ENCODE results near the gene CEP20.

Gene CEP20

DNA sequence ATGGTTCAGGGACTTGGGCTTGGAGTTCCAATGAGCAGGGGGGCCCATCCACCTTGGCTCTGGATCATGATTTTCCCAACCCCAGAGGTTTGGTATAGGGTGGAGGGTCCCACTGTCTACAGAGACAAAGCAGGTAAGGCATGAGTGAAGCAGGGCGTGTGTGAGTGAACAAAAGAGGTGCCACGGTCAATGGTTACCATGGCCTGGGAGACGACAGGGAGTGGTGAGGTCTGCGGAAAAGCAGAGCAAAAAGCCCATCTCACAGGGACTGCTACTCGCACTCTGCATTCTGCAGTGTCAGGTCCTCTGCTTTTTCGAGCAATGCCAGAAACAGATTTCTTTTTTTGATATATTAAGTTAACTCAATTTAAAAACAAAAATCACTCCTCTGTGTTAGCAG lies 56.2 kb downstream of the CEP20 start:
- no peak overlapping the region for H2AFZ ChIP-seq (ENCODE audit: low read depth)
- H3K27ac ChIP-seq = no peak overlapping the region
- H4K20me1 ChIP-seq (ENCODE audit: insufficient read depth) = no peaks in the 10 kb centered on the region
- TF ChIP-seq, protein P1, sequence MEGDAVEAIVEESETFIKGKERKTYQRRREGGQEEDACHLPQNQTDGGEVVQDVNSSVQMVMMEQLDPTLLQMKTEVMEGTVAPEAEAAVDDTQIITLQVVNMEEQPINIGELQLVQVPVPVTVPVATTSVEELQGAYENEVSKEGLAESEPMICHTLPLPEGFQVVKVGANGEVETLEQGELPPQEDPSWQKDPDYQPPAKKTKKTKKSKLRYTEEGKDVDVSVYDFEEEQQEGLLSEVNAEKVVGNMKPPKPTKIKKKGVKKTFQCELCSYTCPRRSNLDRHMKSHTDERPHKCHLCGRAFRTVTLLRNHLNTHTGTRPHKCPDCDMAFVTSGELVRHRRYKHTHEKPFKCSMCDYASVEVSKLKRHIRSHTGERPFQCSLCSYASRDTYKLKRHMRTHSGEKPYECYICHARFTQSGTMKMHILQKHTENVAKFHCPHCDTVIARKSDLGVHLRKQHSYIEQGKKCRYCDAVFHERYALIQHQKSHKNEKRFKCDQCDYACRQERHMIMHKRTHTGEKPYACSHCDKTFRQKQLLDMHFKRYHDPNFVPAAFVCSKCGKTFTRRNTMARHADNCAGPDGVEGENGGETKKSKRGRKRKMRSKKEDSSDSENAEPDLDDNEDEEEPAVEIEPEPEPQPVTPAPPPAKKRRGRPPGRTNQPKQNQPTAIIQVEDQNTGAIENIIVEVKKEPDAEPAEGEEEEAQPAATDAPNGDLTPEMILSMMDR (conservative IDR thresholded peaks at IDR 0.05; ENCODE audit: low read depth, low read length) = no peak
- H3K9ac ChIP-seq = no peak overlapping the region
- H3K4me1 ChIP-seq (ENCODE audit: low read depth, poor library complexity, severe bottlenecking) = no peaks in the 10 kb centered on the region
- no peak overlapping the region for H3K4me3 ChIP-seq (IDR thresholded peaks at IDR 0.05; ENCODE audit: insufficient read depth, low read depth, low read length)
- no peaks in the 10 kb centered on the region for H3K79me2 ChIP-seq (ENCODE audit: insufficient read depth, low read depth)
- H3K4me2 ChIP-seq = no peak overlapping the region
- H3K27me3 ChIP-seq (ENCODE audit: insufficient read depth, low read depth) = no peaks in the 10 kb centered on the region
- H3K36me3 ChIP-seq (ENCODE audit: insufficient read depth) = no peaks in the 10 kb centered on the region

DNA sequence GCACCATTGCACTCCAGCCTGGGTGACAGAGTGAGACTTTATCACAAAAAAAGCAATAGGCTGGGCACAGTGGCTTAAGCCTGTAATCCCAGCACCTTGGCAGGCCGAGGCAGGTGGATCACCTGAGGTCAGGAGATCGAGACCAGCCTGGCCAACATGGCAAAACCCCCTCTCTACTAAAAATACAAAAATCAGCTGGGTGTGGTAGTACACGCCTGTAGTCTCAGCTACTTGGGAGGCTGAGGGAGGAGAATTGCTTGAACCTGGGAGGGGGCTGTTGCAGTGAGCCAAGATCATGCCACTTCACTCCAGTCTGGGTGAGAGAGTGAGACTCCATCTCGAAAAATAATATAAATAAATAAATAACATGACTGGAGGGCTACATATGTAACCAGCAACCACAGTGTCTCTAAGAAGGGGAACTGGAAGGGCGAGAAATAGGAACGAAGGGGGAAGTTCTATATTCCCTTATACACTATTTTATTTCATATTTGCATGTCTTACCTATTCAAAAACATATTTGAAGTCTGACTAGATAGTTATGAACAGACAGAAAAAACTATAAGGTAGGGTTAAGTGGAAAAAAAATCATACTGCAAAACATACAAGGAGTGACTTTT lies 57.5 kb downstream of the CEP20 start:
- no peaks in the 10 kb centered on the region for H3K79me2 ChIP-seq (ENCODE audit: insufficient read depth, low read depth)
- H3K27ac ChIP-seq = no peak overlapping the region
- H3K9ac ChIP-seq = no peak overlapping the region
- no peaks in the 10 kb centered on the region for H4K20me1 ChIP-seq (ENCODE audit: insufficient read depth)
- TF ChIP-seq, protein P1 (conservative IDR thresholded peaks at IDR 0.05; ENCODE audit: low read depth, low read length) = no peak
- no peaks in the 10 kb centered on the region for H3K4me1 ChIP-seq (ENCODE audit: low read depth, poor library complexity, severe bottlenecking)
- no peak overlapping the region for H3K4me3 ChIP-seq (IDR thresholded peaks at IDR 0.05; ENCODE audit: insufficient read depth, low read depth, low read length)
- no peak overlapping the region for H2AFZ ChIP-seq (ENCODE audit: low read depth)
- H3K27me3 ChIP-seq (ENCODE audit: insufficient read depth, low read depth) = no peaks in the 10 kb centered on the region
- no peak overlapping the region for H3K4me2 ChIP-seq
- no peaks in the 10 kb centered on the region for H3K36me3 ChIP-seq (ENCODE audit: insufficient read depth)

DNA sequence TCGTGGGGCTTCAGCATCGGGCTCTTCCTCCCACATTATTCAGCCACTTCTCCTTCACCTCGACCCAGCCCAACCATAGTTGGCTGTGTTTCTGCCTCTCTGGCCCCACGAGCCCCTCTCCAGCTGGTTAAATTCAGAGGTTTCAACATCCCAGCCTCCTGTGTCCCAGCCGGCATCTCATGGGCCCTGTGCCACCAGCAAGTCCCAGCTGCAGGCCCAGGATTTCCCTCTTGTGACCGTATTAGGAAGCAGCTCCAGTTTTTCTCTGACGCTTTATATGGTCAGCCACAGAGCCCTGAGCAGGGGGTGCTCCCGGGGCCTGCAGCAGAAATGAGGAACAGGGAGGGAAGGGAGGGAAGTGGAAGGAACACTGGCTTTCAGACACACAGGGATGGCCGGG lies 58.9 kb downstream of the CEP20 start:
- TF ChIP-seq, protein P1 (conservative IDR thresholded peaks at IDR 0.05; ENCODE audit: low read depth, low read length) = no peak
- no peak overlapping the region for H2AFZ ChIP-seq (ENCODE audit: low read depth)
- no peak overlapping the region for H3K4me2 ChIP-seq

DNA sequence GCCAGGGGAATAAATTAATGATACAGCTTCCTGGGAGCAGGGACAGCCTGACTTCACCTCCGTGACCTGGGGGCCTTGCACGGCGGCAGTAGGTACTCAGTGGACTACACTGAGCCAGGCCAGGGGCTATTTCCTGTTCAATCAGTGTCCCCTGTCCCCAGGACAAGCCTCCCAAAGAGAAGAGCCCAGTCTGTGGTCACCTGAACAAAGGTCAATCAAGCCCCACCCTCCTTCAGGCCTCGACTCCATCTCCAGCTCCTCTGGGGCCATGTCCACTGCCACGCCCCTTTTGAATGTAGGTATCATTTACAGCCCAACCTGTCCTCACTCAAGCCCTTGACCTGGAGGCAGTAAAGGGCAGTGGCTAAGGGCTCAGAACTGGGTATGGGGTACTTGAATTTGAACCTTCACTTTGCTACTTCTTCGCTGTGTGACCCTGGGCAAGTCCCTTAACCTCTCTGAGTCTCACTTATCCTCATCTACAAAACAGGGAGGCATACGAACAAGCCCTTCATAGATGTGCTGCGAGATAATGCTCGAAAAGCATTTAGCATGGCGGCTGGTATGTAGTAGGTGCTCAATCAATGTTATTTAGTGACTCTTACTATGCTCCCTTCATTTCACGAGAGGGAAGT lies 60.6 kb downstream of the CEP20 start:
- Histone ChIP-seq H3K4me3 (IDR thresholded peaks at IDR 0.05; ENCODE audit: insufficient read depth, low read depth, low read length) (no peak overlapping the region), H3K9ac (no peak overlapping the region), H3K36me3 (ENCODE audit: insufficient read depth) (no peaks in the 10 kb centered on the region), H4K20me1 (ENCODE audit: insufficient read depth) (no peaks in the 10 kb centered on the region), H3K79me2 (ENCODE audit: insufficient read depth, low read depth) (no peaks in the 10 kb centered on the region), H3K27me3 (ENCODE audit: insufficient read depth, low read depth) (no peaks in the 10 kb centered on the region), H3K27ac (no peak overlapping the region), H2AFZ (ENCODE audit: low read depth) (no peak overlapping the region), H3K4me1 (ENCODE audit: low read depth, poor library complexity, severe bottlenecking) (no peaks in the 10 kb centered on the region), H3K4me2 (no peak overlapping the region)
- TF ChIP-seq, protein P1 (conservative IDR thresholded peaks at IDR 0.05; ENCODE audit: low read depth, low read length) = no peak

More for the DNA sequence above, 58.9 kb downstream of the CEP20 start:
- no peaks in the 10 kb centered on the region for H3K36me3 ChIP-seq (ENCODE audit: insufficient read depth)
- no peak overlapping the region for H3K27ac ChIP-seq
- H3K4me3 ChIP-seq (IDR thresholded peaks at IDR 0.05; ENCODE audit: insufficient read depth, low read depth, low read length) = no peak overlapping the region
- no peaks in the 10 kb centered on the region for H3K79me2 ChIP-seq (ENCODE audit: insufficient read depth, low read depth)
- H3K9ac ChIP-seq = no peak overlapping the region
- H4K20me1 ChIP-seq (ENCODE audit: insufficient read depth) = no peaks in the 10 kb centered on the region
- no peaks in the 10 kb centered on the region for H3K27me3 ChIP-seq (ENCODE audit: insufficient read depth, low read depth)
- H3K4me1 ChIP-seq (ENCODE audit: low read depth, poor library complexity, severe bottlenecking) = no peaks in the 10 kb centered on the region
